ENCODE results near the gene HOXB6. TPM values are rescaled to one million over a fixed set of nuclear protein-coding genes. Genes with fewer than 3 reads are reported as not detected.

Gene HOXB6
- total and polyA plus RNA-seq, 4 donors = 0.17 to 1.1 (median 0.46) TPM

DNA sequence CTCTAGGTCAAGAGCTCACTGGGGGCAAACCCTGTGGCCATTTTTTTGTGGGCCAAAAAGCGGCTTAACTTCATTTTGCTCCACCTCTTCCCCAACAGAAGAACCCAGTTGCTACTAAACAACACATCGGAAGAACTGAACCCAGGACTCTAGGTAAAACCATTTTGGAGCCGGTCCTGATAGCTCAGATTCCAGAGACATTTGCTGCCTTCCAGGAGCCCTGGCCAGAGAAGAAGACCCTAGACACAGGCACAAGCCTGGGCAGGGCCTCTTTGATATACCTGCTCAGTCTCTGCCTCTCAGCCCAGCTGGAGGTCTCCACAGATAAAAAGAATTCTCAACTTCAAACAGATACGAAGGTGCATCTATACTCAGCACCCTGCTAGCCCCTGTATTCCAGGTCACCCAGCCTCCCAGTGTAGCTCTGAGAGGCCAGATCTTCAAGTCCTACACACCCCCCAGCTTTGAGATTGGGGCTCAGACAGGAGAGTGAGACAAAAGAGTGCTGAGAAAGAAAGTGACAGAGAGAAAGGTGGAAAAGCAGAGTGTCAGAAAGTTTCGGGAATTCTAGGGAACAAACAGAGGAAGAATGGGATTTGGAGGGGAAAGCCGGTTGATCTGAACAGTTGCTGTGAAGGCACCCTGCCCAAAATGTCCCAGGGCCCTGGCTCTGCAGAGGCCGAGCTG is 27.9 kb upstream of the HOXB6 start:
- Histone ChIP-seq H3K27ac (ENCODE audit: low read depth in 1 of 2, low read length in 2 of 2) (no peak overlapping the region), H3K36me3 (ENCODE audit: control insufficient read depth in 4 of 4, insufficient read depth in 3 of 4, low read depth in 1 of 4, low read length in 3 of 4) (no peaks in the 10 kb centered on the region), H3K27me3 (ENCODE audit: control insufficient read depth in 4 of 4, insufficient read depth in 4 of 4, low read length in 3 of 4) (peaks cover 17 to 59% (median 41%) of the 10 kb centered on the region in 4 donors), H3K9me3 (ENCODE audit: control insufficient read depth in 4 of 4, low read length in 3 of 4) (no peaks in the 10 kb centered on the region), H3K4me3 (ENCODE audit: low read depth in 1 of 3, low read length in 3 of 3) (no peak overlapping the region), H3K9ac (ENCODE audit: low read depth in 1 of 2, low read length in 2 of 2) (no peak overlapping the region), H3K4me1 (ENCODE audit: control insufficient read depth in 4 of 4, insufficient read depth in 4 of 4, low read length in 3 of 4) (peaks cover 0 to 3% (median 0%) of the 10 kb centered on the region in 4 donors)
- whole genome bisulfite sequencing = 30% methylated on average over 7 of the region's 7 CpGs
- TF ChIP-seq HNF4A (conservative IDR thresholded peaks at IDR 0.05) = no peak
- no peak for TF ChIP-seq ZBTB33 (IDR thresholded peaks at IDR 0.05)
- TF ChIP-seq MAX (IDR thresholded peaks at IDR 0.05) = no peak
- TF ChIP-seq FOXA1 (IDR thresholded peaks at IDR 0.05) = no peak
- no peak for DNase-seq (ENCODE audit: low spot score)

DNA sequence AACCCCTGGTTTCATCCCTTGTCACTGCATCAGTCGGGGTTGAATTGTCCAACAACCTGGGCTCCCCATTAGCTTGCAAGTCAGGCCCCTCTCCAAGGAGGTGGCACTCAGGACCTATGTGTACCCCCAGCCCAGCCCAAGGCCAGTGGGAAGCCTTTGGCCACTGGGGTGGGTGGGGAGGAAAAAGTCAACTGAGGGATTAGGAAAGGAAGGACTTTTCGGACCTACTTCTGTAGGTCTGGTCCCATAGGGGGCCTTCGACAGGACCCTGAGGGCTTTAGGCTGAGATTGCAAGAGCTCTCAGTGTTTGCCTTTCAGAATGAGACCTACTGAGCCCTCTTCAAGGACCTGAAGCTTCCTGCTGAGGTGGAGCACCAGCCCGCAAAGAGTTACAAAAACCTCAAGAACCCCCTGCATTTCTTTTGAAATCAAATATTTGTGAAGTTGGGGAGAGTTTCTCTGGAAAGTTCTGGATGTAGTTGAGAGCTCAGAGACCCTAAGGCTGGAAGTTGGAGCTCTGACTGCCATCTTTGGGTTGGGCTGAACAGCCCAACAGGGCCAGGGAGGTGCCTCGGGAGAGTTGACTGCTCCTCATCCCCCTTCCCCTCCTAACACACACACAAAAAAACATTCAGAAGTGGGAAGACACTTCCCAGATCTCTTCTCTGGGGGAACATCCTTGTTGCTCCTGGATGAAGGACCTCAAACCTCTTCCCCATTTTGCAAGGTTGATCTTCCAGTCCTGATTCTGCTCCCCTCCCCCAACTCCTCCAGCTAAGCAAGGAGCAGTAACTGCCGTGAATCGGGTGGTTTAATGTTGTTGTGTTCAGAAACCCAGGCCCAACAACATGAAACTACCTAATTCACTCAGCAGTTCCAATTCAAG is 27.1 kb upstream of the HOXB6 start:
- WGBS = 16% methylated on average over 7 of the region's 7 CpGs
- no peak for TF ChIP-seq RXRA (IDR thresholded peaks at IDR 0.05)
- no peak for TF ChIP-seq RAD21 (IDR thresholded peaks at IDR 0.05)

DNA sequence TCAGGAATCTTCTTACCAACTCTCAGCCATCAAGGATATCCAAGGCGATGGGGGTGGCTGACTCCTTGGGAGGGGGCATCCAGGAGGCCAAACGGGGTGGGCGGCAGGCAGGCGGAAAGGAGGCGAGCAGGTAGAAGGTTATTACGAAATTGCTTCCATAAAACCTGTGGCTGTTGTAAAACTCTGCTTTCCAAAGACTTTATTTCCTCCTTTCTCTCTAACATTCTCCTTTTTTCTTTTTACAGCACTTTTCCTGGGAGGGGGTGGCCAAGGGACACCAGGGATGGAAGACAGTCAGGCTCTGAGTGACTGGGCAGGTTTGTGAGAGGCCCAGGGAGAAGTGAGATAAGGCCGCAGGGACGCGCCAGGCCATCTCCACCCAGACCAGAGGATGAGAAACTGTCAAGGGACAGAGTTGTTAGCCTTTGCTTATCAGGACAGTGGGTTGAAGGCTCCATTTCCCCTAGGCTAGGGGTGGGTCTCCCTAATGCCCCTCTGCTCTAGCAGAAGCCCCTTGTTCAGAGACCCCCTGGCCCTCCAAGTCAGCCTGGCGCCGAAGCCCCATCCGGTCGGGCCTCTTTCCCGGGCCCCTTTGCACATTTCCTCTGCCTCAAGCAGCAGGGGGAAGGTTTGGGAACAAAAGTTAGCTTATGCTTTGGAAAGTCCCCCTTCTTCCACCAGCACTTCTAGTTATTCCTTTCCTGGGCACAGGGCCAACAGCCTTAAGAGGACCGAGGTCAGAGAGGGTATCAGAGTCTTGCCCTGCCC is 26.3 kb upstream of the HOXB6 start:
- Histone ChIP-seq H3K27me3 (ENCODE audit: control insufficient read depth in 4 of 4, insufficient read depth in 4 of 4, low read length in 3 of 4) (peaks cover 11 to 57% (median 38%) of the 10 kb centered on the region in 4 donors), H3K36me3 (ENCODE audit: control insufficient read depth in 4 of 4, insufficient read depth in 3 of 4, low read depth in 1 of 4, low read length in 3 of 4) (no peaks in the 10 kb centered on the region), H3K4me3 (ENCODE audit: low read depth in 1 of 3, low read length in 3 of 3) (no peak overlapping the region), H3K27ac (ENCODE audit: low read depth in 1 of 2, low read length in 2 of 2) (no peak overlapping the region), H3K9ac (ENCODE audit: low read depth in 1 of 2, low read length in 2 of 2) (no peak overlapping the region), H3K4me1 (ENCODE audit: control insufficient read depth in 4 of 4, insufficient read depth in 4 of 4, low read length in 3 of 4) (peaks cover 0 to 5% (median under 1%) of the 10 kb centered on the region in 4 donors), H3K9me3 (ENCODE audit: control insufficient read depth in 4 of 4, low read length in 3 of 4) (no peaks in the 10 kb centered on the region)
- TF ChIP-seq RAD21 (IDR thresholded peaks at IDR 0.05) (no peak), HNF4G (IDR thresholded peaks at IDR 0.05) (no peak), JUND (IDR thresholded peaks at IDR 0.05) (no peak), FOXA2 (IDR thresholded peaks at IDR 0.05) (no peak), EGR1 (IDR thresholded peaks at IDR 0.05; ENCODE audit: low read depth in 2 of 2) (no peak), TAF1 (conservative IDR thresholded peaks at IDR 0.05) (no peak), RXRA (IDR thresholded peaks at IDR 0.05) (no peak)
- TF ChIP-seq, protein P1, sequence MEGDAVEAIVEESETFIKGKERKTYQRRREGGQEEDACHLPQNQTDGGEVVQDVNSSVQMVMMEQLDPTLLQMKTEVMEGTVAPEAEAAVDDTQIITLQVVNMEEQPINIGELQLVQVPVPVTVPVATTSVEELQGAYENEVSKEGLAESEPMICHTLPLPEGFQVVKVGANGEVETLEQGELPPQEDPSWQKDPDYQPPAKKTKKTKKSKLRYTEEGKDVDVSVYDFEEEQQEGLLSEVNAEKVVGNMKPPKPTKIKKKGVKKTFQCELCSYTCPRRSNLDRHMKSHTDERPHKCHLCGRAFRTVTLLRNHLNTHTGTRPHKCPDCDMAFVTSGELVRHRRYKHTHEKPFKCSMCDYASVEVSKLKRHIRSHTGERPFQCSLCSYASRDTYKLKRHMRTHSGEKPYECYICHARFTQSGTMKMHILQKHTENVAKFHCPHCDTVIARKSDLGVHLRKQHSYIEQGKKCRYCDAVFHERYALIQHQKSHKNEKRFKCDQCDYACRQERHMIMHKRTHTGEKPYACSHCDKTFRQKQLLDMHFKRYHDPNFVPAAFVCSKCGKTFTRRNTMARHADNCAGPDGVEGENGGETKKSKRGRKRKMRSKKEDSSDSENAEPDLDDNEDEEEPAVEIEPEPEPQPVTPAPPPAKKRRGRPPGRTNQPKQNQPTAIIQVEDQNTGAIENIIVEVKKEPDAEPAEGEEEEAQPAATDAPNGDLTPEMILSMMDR (IDR thresholded peaks at IDR 0.05; ENCODE audit: low read depth, low read length, missing input control) = no peak
- TF ChIP-seq, protein P2, sequence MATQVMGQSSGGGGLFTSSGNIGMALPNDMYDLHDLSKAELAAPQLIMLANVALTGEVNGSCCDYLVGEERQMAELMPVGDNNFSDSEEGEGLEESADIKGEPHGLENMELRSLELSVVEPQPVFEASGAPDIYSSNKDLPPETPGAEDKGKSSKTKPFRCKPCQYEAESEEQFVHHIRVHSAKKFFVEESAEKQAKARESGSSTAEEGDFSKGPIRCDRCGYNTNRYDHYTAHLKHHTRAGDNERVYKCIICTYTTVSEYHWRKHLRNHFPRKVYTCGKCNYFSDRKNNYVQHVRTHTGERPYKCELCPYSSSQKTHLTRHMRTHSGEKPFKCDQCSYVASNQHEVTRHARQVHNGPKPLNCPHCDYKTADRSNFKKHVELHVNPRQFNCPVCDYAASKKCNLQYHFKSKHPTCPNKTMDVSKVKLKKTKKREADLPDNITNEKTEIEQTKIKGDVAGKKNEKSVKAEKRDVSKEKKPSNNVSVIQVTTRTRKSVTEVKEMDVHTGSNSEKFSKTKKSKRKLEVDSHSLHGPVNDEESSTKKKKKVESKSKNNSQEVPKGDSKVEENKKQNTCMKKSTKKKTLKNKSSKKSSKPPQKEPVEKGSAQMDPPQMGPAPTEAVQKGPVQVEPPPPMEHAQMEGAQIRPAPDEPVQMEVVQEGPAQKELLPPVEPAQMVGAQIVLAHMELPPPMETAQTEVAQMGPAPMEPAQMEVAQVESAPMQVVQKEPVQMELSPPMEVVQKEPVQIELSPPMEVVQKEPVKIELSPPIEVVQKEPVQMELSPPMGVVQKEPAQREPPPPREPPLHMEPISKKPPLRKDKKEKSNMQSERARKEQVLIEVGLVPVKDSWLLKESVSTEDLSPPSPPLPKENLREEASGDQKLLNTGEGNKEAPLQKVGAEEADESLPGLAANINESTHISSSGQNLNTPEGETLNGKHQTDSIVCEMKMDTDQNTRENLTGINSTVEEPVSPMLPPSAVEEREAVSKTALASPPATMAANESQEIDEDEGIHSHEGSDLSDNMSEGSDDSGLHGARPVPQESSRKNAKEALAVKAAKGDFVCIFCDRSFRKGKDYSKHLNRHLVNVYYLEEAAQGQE (IDR thresholded peaks at IDR 0.05) = no peak
- 18% methylated on average over 15 of the region's 15 CpGs for WGBS
- no peak for DNase-seq (ENCODE audit: low spot score)

More for the DNA sequence above, 27.1 kb upstream of the HOXB6 start:
- H3K4me3 ChIP-seq (ENCODE audit: low read depth in 1 of 3, low read length in 3 of 3) = no peak overlapping the region
- DNase-seq (ENCODE audit: low spot score) = no peak
- H3K9me3 ChIP-seq (ENCODE audit: control insufficient read depth in 4 of 4, low read length in 3 of 4) = no peaks in the 10 kb centered on the region
- H3K4me1 ChIP-seq (ENCODE audit: control insufficient read depth in 4 of 4, insufficient read depth in 4 of 4, low read length in 3 of 4) = peaks cover 0 to 3% (median 0%) of the 10 kb centered on the region in 4 donors
- H3K9ac ChIP-seq (ENCODE audit: low read depth in 1 of 2, low read length in 2 of 2) = no peak overlapping the region
- peaks cover 16 to 60% (median 37%) of the 10 kb centered on the region in 4 donors for H3K27me3 ChIP-seq (ENCODE audit: control insufficient read depth in 4 of 4, insufficient read depth in 4 of 4, low read length in 3 of 4)
- H3K36me3 ChIP-seq (ENCODE audit: control insufficient read depth in 4 of 4, insufficient read depth in 3 of 4, low read depth in 1 of 4, low read length in 3 of 4) = no peaks in the 10 kb centered on the region
- H3K27ac ChIP-seq (ENCODE audit: low read depth in 1 of 2, low read length in 2 of 2) = no peak overlapping the region
